Measurements from ENCODE around the gene PGLYRP3.

The PGLYRP3 gene

GRCh38 chr1:153250166-153250565 lies 62.6 kb downstream of the PGLYRP3 start:
- no peak overlapping the region for H3K4me3 ChIP-seq (ENCODE audit: low read depth, low read length)
- no peak for TF ChIP-seq CTCF (IDR thresholded peaks at IDR 0.05; ENCODE audit: low read depth, low read length)
- no peak for DNase-seq (ENCODE audit: low read depth)

DNA sequence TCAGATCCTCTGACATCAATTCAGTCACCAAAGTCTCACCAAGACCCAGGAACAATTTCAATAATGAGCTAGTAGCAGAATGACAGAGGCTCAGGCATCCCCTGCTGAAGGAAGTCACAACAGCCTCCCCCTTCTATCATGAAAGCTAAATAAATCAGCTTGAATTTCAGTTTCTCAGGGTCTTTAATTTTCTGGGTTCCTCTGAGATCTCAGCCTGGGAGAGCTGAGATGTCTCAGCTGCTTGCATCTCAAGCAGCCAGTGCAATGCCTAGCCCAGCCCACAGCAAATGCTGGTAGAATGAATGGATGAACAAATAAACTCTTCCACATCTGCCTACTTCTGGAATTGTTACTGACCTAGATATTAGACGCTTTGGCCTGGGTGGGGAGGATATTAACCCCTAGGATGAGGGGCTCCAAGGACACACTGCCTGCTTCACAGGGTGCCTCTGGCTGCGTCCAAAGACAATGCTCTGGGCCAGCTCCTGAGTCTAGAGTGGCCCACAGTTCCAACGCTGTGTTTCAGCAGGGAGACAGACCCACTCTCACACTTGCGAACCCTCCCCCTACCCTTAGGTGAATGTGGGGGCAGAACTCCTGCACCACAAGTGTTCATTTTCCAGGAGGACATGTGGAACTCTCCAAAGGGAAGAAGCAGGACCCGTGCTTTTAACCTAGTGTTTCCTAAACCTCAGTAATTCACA lies 64.4 kb downstream of the PGLYRP3 start:
- TF ChIP-seq MYC (IDR thresholded peaks at IDR 0.05; ENCODE audit: low read depth, low read length) (no peak), CTCF (IDR thresholded peaks at IDR 0.05; ENCODE audit: low read depth, low read length) (no peak), POLR2A (IDR thresholded peaks at IDR 0.05; ENCODE audit: extremely low read depth, insufficient read length) (no peak), MAX (IDR thresholded peaks at IDR 0.05; ENCODE audit: low read depth, low read length) (no peak)
- no peak for DNase-seq (ENCODE audit: low read depth)
- H3K4me3 ChIP-seq (ENCODE audit: low read depth, low read length) = no peak overlapping the region
